NCI-H1417 treated with DMSO at 0.1 percent for 48 hours (cell line): ENCODE measurements around the gene SLC39A2.
"Not testable (repeated sequence)": the region's sequence is repeated elsewhere in the genome, so short reads cannot be mapped to it uniquely, and the experiment has no call there.

Experiments used
- DNase-seq: peaks from one replicate; lab custom pipeline; 2025; lab: John Stamatoyannopoulos, UW

SLC39A2 gene

DNA sequence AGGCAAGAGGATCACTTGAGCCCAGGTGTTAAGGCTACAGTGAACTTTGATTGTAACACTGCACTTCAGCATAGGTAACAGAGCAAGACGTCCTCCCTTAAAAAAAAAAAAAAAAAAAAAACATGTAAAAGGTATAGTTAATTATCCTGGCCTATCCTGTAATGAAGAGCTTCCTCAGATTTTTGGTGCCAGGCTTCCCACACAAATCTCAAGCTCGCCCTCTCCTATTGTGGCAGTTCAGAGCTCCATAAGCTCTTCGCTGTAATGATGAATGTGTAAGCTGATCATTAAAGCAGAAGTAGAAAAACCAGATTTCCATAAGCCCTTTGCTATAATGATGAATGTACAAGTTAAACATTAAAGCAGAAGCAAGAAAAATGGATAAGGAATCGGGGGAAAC is 2.0 kb upstream of the SLC39A2 start:
- no peak for DNase-seq

GRCh38 chr14:20997564-20997963 is 1.5 kb upstream of the SLC39A2 start:
- DNase-seq: no peak

- DNase-seq: no peak
These were observed 954 bp upstream of the SLC39A2 start for GRCh38 chr14:20998139-20998538.

GRCh38 chr14:20999591-20999990 is 498 bp downstream of the SLC39A2 start:
- DNase-seq: no peak

DNA sequence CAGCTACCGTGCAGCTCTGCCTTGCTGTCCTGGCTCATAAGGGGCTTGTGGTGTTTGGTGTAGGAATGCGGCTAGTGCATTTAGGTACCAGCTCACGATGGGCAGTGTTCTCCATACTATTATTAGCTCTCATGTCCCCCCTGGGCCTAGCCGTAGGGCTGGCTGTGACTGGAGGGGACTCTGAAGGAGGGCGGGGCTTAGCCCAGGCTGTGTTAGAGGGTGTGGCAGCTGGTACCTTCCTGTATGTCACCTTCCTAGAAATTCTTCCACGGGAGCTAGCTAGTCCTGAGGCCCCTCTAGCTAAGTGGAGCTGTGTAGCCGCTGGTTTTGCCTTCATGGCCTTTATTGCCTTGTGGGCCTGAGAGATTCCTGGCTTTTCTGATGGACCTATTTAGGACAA is 2.1 kb downstream of the SLC39A2 start:
- no peak for DNase-seq

- no peak for DNase-seq
These were observed 4.8 kb downstream of the SLC39A2 start for GRCh38 chr14:21003788-21004346.

GRCh38 chr14:21009721-21010120 is 10.6 kb downstream of the SLC39A2 start:
- DNase-seq: not testable (repeated sequence)

- DNase-seq: no peak
These were observed 12.0 kb downstream of the SLC39A2 start for GRCh38 chr14:21011136-21011535.

GRCh38 chr14:21014761-21015190 is 15.7 kb downstream of the SLC39A2 start:
- DNase-seq: no peak

DNA sequence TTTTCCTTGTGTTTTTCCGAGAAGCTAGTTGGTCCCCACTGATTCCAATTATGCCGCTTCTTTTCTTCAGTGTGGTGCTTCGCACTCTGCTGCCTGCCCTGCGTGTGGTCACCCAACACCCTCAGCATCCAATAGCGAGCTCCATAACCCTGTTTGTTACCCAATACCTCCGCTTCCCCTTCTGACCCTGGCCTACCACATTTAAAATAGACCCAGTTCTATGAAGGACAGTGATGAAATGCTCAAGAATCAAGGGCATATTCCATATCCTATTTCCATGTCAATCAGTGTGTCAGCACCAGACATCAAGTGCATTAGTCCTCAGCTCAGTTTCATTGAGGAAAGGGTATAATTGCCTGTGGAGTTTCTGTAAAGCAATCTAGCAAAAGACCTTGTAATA is 16.2 kb downstream of the SLC39A2 start:
- no peak for DNase-seq

GRCh38 chr14:21016413-21017190 is 17.5 kb downstream of the SLC39A2 start:
- DNase-seq: no peak

DNA sequence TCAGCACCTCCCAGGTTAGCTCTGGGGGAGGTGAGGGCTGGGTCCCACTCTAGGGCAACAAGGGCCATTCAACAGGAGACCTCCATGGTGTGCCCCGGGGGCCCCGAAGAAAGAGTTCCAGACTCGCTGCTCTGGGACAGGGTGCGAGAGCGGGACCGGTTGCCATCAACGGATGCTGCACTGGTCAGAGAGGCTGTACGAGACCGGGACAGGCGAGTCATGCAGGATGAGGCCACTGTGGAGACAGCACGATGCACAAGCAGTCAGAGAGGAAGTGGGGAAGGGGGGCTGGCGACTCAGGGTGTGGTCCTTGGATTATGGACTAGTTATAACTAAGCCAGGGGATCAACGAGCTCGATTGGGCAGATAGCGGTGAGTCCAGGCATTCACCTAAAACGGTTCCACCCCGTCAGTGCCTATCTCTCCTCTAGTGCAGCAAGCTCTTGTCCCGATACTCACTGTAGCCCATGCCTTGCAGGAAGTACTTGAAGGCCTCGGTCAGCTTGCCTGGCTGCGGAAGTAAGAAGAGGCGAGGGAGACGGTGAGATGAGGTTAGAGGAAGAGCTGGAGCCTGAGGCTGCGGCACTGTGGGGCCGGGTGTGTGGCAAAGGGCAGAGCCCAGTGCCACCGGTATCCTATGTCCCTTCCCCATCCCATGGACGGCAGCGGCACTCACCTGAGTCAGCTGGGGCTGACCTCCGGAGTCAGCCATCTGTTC is 18.6 kb downstream of the SLC39A2 start:
- no peak for DNase-seq

- DNase-seq: no peak
These were observed 19.2 kb downstream of the SLC39A2 start for GRCh38 chr14:21018286-21018685.

DNA sequence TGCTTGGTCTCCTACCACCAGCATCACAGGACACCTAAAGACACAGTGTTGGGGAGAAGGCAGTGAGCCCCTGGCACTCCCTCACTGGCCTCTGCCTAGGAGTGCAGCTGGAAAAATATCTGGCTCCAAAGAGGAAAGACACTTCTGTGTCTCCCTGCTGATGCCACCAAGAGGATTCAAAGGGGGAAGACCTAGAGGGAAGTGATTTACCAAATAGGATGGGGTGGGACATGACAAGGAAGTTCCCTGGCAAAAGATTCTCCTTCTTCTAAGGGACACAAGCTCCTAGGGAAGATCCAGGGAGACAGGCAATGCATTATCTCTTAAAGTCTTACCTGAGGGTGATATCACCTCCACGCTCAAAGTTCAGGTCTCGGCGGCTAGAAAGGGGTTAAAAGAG is 19.7 kb downstream of the SLC39A2 start:
- DNase-seq: no peak

- no peak for DNase-seq
These were observed 20.3 kb downstream of the SLC39A2 start for GRCh38 chr14:21019366-21019765.

- DNase-seq: no peak
These were observed 22.0 kb downstream of the SLC39A2 start for GRCh38 chr14:21020977-21021545.

GRCh38 chr14:21022686-21023085 is 23.6 kb downstream of the SLC39A2 start:
- no peak for DNase-seq

DNA sequence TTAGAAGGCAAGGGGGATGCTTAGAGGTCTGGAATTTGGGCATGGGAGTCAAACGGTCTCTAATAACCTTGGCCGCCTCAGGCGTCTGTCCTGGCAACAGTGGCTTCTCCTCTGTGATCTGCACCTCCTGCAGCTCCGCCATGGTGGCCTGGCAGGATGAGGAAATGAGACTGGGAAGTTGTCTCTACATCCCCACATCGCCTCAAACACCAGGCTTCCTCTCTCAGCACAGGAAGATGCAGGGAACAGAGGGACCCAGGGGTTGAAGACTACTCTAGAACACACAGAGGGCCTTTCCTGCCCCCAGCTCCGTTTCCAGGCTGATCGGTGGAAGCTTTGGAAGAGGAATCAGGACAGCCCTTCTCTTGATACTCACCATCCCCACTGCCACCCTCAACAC is 24.1 kb downstream of the SLC39A2 start:
- DNase-seq: no peak

- DNase-seq: no peak
These were observed 24.9 kb downstream of the SLC39A2 start for GRCh38 chr14:21023817-21024584.

GRCh38 chr14:21024585-21025370 is 25.7 kb downstream of the SLC39A2 start, which contains the start of gene NDRG2:
TSS of gene NDRG2 (minus strand) at chr14:21025061. CDS start at chr14:21023315, 1,746 bp downstream.
- DNase-seq: no peak
